HG03469 (cell line): ENCODE measurements around the gene CDH20.
"Not testable (repeated sequence)": the region's sequence is repeated elsewhere in the genome, so short reads cannot be mapped to it uniquely, and the experiment has no call there.

Experiments used
- ATAC-seq: cut with Tn5 transposase; IDR thresholded peaks from one replicate; pipeline ENCODE4 v1.9.1; 2021; ENCODE audit warnings: mild to moderate bottlenecking, moderate library complexity, moderate number of reproducible peaks; ENCODE audit not compliant: unreplicated experiment

The CDH20 gene

DNA sequence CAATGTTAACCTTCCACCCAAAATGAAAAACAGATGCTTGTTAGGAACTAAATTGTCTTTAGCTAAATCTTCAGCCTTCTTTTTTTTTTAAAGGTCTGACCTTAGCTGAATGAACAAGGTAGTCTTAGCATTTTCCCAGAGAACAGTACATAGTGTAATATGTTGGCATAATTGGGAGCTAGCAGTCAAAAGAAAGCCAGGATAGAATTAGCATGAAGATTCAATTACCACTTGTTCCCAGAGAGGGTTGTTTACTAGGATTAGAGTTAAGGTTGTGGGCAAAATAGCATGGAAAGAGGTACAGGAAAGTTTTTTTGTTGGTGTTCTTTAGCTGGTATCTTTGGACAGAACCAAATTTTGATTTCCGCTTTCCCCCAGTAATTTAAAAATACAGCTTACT lies 6.9 kb downstream of the CDH20 start:
- ATAC-seq, result no peak

DNA sequence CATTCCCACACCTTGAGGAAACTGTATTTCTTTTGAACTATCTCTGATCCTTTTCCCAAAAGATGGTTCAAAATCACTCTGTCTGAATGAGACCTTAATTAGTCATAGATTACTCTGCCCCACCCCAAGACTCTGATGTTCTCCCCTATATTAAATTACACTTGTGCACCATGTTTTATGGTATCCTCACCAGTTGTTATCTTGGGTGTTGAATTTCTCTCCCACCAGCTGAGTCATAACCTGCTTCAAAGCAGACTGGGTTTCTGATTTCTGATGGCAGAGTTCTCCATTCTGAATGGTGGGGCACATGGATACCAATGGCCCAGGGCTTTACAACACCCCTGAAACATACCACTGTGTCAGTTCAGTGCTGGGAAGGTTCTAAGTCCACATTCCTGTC lies 15.0 kb downstream of the CDH20 start:
- ATAC-seq, result no peak

DNA sequence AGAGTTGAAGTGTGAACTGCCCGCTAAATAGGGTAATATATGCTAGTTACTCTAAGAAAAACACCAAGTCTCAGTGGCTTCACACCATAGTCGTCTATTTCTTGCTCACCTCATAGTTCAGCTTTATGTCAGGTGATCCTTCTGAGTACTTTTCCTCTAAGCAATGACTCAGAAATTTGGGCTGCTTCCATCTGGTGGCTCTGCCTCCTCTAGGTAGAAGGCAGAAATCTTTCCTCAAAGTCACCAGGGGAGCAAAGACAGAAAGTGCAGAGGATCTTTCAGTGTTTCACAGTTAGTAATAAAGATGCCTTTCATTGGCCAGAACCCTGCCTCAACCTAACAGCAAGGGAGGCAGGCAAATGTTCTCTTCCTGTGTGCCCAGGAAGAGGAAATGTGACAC lies 17.3 kb downstream of the CDH20 start:
- no peak for ATAC-seq

- no peak for ATAC-seq
Observed at GRCh38 chr18:61352059-61352458, 18.8 kb downstream of the CDH20 start.

DNA sequence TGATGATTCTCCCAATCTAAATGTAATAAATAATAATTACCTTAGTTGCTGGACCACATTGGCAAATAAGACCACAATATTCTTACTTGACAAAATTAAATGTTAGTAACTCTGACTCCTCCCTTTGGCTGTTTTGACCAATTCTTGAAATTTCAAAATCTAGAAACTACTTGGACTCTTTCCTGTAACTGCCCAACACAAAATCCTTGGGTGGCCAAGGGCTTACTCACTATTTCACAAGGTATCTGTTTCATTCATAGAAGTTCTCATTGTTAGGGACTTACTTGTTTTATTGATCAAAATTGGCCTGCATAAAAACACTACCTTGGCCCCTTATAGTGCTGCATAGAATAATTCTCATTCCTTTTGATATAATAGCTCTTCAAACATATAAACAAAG lies 19.4 kb downstream of the CDH20 start:
- no peak for ATAC-seq

DNA sequence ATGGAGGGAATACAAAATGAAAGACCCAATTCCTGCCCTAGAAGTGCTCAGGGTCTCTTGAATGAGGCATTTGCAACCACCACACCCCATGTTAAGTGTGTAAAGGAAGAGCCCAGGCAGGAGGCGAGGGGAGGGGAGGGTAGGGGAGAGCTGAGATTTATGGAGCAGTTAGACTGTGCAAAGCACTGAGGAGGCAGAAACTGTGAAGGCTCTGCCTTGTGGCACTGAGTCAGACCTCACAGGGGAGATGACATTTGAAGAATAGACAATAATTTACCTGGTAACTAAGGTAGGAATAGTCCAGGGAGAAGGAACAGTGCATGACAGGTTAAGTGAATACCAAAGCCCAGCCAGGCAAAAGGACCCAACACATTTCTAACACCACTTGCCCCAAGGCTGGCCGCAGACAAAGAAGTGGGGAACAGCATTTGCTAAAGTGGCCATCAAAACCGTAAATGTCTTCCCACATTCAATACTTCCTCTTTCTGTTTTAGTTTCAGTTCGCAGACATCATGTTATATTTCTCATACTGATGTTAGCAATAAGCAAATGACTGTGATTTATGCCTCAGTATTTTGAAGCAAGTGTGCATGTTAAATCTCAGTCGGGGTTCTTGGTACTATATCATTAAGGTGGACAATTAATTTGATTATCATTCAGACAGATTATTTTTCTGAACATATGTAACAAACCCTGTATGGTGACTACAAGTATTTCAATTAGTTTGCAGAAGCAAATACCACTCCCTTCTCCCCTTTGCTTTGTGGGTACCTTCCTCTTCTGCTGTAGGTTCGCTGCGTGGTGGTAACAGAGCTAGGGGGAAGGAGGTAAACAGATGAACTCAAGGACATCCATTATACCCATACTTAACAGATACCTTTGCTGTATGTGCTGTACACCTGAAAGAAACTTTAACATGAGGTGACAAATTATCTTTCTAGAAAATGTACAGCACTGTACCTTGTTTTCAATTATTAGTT lies 27.5 kb downstream of the CDH20 start:
- ATAC-seq, result peak; percentile 98

- no peak for ATAC-seq
Observed at GRCh38 chr18:61362511-61362910, 29.3 kb downstream of the CDH20 start.

GRCh38 chr18:61364953-61365352 lies 31.7 kb downstream of the CDH20 start:
- ATAC-seq, result no peak

- no peak for ATAC-seq
Observed at GRCh38 chr18:61368001-61368400, 34.8 kb downstream of the CDH20 start.

GRCh38 chr18:61369671-61370070 lies 36.4 kb downstream of the CDH20 start:
- not testable (repeated sequence) for ATAC-seq

DNA sequence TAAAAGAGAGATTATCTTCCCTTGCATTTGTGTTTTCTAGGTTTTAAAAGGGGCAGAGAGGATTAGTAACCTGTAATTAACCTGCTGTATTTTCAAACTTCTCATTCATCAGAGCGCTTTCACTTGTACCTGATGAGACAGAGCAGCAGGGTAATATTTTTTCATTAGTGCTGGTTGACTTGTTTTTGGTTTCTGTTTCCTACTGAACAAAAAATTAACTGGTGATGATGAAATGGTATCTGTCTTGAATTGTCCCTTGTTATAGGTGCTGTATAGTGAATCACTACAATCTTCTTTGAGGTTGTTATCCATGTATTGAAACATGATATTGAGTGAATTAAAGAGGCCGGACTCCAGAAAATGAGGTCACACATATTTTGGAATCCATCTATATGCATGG lies 37.9 kb downstream of the CDH20 start:
- no peak for ATAC-seq

DNA sequence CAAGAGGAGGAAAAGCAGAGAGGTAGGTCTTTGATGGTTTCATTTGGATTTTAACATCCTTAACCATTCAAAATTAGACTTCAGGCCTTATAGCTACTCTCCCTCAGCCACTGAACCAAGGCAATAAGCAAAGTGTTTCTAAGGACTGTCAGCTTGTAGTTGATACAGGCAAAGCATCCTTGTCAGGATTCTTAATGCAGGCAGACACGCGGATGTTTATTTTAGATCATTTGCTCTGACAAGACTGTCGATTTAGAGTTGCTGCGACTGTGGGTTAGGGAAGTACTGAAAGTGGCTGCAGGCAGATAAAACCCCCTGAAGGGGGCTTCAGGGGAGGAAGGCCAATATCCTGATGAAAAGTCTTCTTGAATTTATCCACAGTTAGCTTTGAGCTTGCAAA lies 46.6 kb downstream of the CDH20 start:
- ATAC-seq, result no peak

GRCh38 chr18:61388010-61388409 lies 54.8 kb downstream of the CDH20 start:
- ATAC-seq, result no peak

DNA sequence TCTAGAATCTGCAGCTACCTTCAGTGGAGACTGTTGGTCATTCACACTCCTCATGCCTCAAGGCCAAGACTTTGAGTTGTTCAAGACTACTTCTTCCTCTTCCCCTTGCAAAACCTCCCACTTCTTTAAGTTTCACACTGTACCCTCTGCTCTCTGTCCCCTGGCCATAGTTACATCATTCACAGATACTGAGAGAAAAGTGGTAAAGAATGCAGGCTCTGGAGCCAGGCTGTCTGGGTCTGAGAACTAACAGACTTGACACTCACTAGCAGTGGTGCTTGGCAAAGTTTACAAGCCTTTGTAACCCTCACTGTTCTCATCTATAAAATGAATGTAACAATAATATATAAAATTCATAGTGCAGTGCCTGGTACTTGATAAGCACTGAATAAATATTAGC lies 61.8 kb downstream of the CDH20 start:
- no peak for ATAC-seq

DNA sequence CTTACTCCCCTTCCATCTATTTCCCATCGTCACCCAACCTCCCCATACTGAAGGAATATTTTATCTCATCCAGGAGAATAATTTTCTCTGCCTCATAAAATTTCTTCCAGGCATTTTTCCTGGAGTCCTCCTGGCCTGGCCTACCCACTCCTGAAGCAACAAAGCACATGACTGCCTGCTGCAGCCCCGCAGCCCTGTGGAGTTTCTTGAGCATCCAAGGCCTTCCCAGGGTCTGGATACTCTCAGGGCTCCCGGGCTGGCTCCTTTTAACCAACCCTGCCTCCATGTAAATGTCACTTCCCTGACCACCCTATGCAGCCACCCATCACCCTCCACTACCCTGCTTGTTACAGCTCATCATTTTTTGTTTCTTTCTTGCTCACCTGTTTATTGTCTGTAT lies 64.0 kb downstream of the CDH20 start:
- no peak for ATAC-seq

- ATAC-seq, result no peak
Observed at GRCh38 chr18:61398961-61399705, 65.9 kb downstream of the CDH20 start.

GRCh38 chr18:61400016-61400635 lies 66.9 kb downstream of the CDH20 start:
- ATAC-seq, result no peak

- no peak for ATAC-seq
Observed at GRCh38 chr18:61400716-61401115, 67.5 kb downstream of the CDH20 start.

- ATAC-seq, result no peak
Observed at GRCh38 chr18:61402726-61403125, 69.5 kb downstream of the CDH20 start.

- no peak for ATAC-seq
Observed at GRCh38 chr18:61413396-61413795, 80.2 kb downstream of the CDH20 start.

DNA sequence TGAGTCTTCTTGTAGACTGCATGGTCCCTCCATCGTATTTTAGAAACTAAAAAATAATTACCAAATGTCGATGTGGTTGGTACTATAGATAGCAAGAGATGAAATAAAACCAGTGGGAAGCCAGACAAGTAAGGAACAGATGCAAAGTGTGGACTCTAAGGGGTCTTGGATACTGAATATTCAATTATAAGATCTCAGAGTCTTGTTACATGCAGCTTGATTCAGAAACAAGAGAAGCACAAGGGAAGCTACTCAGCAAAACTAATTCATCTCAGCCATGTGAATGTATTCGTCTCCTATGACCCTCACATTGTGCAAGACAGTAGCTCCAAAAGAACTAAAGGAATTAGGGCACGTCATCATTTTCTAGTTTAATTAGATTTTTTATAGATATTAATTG lies 80.9 kb downstream of the CDH20 start:
- ATAC-seq, result no peak

DNA sequence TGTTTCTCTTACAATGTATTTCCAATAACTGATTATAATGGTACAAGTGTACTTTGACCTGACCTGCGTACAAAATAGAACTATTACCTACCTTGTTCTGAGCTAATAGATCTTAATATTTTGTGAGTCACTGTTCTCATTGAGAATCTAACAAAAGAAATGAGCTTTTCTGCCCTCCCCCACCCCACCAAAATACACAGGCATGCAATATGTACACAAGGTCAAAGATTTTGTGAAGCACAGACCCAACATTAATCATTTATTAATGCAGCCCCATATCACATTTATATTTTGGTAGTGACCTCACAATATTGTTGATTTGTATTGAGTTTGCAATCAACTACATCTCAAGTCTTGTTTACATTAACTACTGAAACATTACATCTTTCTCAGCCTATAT lies 86.5 kb downstream of the CDH20 start:
- ATAC-seq, result no peak
